Glomerular endothelial cell (primary cell): ENCODE data around the gene CIROP. TPM values are rescaled to one million over a fixed set of nuclear protein-coding genes. Genes with fewer than 3 reads are reported as not detected.

ENCODE experiments used
- DNase-seq: peaks from one replicate; pipeline ENCODE4 v3.0.0-alpha.2; 2011; ENCODE audit warnings: low read depth, low spot score; ENCODE audit errors: extremely low read depth
- total RNA-seq: library from RNA; depleted of rRNA; stranded (reverse); fragments of >200 nt; gene quantifications from 2 replicates; pipeline ENCODE4 v1.2.3, GENCODE V29; 2015

CIROP gene, protein sequence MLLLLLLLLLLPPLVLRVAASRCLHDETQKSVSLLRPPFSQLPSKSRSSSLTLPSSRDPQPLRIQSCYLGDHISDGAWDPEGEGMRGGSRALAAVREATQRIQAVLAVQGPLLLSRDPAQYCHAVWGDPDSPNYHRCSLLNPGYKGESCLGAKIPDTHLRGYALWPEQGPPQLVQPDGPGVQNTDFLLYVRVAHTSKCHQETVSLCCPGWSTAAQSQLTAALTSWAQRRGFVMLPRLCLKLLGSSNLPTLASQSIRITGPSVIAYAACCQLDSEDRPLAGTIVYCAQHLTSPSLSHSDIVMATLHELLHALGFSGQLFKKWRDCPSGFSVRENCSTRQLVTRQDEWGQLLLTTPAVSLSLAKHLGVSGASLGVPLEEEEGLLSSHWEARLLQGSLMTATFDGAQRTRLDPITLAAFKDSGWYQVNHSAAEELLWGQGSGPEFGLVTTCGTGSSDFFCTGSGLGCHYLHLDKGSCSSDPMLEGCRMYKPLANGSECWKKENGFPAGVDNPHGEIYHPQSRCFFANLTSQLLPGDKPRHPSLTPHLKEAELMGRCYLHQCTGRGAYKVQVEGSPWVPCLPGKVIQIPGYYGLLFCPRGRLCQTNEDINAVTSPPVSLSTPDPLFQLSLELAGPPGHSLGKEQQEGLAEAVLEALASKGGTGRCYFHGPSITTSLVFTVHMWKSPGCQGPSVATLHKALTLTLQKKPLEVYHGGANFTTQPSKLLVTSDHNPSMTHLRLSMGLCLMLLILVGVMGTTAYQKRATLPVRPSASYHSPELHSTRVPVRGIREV
- total RNA-seq: not detected in 2 replicates

DNA sequence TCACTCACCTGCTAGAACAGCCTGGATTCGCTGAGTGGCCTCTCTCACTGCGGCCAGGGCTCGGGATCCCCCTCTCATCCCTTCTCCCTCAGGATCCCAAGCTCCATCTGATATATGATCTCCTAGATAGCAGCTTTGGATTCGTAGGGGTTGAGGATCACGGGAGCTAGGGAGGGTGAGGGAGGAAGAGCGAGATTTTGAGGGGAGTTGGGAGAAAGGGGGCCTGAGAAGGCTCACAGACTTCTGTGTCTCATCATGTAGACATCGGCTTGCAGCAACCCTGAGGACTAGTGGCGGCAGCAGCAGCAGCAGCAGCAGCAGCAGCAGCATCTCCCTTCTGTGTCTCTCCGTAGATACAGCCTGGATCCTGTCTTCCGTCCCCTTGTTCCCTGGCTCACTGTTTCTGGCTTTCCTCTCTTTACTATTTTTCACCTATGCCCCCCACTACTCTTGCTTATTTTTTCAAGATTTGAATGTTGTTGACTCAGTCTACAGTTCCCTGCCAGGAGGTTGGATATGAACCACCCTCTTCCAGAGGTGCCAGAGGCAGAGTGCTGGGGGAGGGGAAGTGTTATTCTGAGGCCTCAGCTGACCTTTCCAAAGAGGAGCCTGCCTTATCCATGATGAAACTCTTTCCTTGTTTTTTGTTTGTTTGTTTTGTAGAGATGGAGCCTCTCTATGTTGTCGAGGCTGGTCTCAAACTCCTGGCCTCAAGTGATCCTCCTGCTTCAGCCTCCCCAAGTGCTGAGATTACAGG lies at the start of gene CIROP:
Gene CIROP (minus strand): TSS at position 399 of the 757 bp plus-strand sequence. CDS start 69 bp downstream, at position 330.
- no peak for DNase-seq

DNA sequence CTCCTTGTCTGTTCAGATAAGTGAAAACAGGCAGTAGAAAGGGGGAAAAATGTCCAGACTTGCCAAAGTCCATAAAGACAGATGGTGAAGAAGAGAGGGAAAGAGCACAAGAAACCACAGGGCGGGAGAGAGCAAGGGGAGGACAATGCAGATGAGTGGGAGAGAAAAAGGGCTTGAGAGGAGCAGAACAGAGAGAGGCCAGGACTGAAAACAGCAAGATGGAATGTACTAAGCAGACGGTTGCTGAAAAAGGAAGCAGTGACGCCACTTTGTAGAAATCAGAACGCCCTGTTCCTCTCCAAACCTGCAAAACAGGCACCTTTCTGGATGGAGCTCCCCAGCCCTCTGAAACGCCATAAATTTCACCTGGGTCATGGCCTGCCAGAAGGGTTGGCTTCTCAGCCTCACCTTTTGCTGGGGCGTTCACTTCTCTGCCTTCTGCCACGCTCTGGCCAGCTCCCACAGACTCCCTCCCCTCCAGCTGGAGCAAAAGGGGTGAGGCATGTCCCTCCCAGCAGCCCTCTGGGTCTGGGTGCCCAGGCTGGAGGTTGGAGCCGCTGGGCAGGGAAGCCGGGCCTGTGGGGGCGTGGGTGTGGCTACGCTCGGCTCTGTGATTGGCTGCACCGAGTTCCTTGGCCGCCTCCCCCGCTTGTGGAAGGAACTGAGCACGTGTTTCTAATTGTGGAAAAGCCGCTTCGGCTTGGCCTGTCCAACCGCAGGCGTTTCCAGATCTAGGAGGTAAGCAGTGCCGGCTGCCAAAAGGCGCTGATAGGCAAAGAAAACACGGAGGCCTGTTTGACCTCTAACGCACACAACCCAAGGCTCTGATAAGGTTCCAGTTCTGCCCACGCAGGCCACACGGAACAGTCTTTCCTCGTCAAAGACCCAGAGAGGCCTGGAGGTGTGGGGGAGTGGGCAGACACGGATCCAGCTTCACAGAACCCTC lies 49.3 kb upstream of the CIROP start:
- no peak for DNase-seq

DNA sequence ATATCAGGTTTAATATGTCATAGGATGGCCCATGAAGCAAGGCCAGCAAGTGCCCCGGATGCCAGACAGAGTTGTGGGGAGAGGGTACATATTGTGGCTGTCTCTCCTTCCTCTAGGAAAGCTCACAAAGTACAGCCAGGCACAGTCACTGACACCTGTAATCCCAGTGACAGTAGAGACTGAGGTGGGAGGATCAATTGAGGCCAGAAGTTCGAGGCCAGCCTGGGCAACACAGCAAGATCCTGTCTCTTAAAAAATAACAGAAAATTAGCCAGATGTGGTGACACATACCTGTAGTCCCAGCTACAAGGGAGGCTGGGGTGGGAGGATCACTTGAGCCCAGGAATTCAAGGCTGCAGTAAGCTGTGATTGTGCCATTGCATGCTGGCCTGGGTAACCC lies 46.6 kb upstream of the CIROP start:
- DNase-seq: no peak

DNA sequence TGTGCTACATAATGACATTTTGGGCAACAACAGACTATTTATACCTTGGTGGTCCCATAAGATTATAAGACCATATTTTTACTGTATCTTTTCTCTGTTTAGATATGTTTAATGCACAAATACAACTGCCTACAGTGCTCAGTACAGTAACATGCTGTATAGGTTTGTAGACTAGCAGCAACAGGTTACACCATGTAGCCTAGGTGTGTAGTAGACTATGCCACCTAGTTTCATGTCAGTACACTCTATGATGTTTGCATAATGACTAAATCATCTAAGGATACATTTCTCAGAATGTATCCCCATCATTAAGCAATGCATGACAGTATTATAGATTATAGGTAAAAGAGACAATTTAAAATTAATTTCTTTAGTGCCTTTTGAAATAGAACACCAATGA lies 45.0 kb upstream of the CIROP start:
- DNase-seq: no peak

DNA sequence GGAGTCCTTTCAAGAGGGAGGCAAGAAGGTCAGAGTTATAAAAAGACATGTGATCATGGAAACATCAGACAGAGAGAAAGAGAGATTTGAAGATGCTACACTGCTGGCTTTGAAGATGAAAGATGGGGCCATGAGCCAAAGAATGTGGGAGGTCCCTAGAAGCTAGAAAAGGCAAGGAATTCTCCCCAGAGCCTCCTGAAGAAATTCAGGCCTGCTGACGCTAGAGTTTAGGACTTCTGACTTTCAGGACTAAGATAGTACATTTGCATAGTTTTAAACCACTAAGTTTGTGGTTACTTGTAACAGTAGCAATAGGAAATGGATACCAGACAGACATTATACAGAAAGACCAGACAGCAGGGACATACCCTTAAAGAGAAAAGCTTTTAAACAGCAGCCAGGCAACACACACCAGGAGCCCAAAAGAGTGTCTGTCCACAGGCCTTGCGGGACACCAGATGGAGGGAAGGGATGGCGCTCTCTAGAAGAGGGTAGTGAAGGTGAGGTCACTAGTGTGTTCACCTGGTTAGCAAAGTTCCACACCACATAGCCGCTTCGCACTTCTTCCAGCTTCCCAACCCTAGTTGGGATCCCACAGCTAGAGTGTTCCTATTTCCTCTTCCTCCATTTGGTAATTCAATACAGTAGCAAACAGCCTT lies 43.9 kb upstream of the CIROP start:
- DNase-seq: no peak

DNA sequence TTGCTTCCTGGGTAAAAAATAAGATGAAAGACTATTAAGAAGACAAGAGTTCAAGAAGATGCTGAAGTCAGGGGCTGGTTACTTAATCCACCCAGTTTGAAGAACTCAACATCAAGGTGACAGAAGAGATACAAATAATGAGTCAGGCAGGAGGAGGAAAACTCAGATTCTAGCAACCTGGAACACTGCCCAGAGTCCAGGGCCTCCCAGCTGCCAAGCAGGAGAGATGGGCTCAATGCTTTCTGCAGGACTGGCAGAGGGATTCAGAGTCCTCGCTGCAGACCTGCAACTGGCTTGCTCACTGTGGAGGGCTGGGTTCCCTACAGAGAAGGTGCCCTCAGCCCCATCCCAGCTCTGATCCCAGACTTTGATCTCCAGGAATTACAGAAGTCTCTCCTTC lies 42.9 kb upstream of the CIROP start:
- DNase-seq: no peak

DNA sequence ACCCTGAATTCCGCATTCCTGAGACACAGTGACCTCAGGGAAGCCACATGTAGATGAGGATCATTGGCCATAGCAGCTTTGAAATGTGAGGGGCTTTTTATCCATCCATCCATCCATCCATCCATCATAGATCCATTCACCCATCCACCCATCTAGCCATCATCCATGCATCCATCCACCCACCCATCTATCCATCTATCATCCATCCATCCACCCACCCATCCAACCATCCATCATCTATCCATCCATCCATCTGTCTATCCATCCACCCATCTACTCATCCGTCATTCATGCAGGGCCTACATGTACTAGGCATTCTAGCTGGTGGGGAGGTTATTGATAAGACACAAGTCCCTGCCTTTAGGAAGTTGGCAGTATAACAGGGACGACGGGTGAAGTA lies 42.2 kb upstream of the CIROP start:
- DNase-seq: no peak

DNA sequence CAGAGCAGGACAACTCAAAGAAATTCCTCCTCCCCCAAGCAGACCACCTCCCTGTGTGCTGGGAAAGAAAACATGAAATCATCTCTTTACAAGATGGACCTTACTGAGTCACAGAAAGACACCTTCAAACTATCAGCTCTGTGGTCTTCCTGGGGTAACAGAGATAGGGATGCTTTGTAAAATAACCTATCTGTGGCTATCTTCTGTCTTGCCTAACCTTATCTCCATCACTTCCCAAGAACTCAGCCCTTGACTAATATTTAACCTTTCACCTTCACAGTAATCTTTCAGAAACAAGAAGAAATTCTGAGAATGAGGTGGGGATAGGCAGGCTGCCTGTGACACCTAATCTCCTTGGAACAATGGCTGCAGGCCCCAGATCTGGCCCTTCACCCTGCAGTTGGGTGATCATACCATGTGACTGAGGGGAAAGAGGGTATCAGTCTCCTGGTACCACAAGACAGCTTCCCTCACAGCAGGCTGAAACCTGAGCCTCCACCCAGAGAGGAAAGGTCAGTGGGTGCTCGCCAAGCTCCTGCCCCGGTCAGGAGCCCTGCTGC lies 41.6 kb upstream of the CIROP start:
- no peak for DNase-seq

DNA sequence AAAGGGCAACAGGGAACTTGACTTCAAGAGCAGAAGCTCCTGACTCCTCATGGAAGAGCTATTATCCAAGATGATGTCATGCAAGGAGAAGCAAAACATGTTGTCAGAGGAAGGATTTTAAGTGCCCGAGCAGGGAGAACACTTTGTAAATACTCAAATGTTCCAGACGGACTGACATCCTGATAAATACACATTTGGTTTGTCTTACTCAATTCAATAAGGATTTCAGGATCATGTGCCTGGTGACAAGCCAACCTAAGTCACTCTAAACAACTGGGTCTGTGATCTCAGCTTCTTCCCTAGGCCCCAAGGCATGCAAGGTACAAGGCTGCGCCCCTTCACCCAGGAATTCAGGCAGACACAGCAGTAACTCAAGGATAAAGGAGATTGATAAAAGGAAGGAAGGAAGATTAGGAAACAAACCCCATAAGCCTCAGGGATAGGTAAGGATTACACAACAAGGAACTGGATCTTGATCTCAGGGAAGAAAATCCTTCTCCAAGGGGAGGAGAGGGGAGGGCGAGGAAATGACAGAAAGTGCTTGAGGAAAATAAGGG lies 41.1 kb upstream of the CIROP start:
- DNase-seq: no peak

DNA sequence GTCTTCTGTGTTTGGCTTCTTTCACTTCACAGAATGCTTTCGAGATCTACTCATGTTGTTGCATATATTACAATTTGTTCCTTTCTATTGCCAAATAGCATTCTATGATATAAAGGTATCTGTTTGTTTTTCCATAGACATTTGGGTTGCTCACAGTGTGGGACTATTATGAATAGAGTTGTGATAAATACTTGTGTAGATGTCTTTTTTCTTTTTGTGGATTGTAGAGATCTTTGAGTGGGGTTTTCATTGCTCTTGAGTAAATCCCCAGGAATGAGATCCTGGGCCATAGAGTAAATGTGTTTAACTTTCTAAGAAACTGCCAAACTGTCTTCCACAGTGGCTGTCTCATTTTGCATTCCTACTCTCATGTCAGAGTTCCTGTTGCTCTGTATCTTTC lies 39.1 kb upstream of the CIROP start:
- DNase-seq: no peak

DNA sequence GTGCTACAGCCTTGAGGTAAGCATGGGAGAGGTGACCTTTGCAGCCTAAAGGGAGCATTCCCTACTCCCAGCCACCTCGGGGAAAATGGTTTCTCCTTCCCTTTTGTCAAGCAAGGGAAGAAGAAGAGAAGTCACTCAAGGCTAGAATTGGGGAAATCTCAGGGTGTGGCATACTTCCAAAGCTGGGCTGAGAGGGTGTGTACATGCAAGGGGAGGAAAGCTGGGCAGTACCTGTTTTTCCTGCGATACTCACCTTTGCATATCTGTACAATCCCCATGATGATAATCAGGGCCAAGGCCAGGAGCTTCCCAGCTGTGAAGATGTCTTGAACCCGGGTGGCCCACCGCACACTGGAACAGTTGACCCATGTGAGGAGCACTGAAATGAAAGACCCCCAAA lies 38.0 kb upstream of the CIROP start:
- no peak for DNase-seq

DNA sequence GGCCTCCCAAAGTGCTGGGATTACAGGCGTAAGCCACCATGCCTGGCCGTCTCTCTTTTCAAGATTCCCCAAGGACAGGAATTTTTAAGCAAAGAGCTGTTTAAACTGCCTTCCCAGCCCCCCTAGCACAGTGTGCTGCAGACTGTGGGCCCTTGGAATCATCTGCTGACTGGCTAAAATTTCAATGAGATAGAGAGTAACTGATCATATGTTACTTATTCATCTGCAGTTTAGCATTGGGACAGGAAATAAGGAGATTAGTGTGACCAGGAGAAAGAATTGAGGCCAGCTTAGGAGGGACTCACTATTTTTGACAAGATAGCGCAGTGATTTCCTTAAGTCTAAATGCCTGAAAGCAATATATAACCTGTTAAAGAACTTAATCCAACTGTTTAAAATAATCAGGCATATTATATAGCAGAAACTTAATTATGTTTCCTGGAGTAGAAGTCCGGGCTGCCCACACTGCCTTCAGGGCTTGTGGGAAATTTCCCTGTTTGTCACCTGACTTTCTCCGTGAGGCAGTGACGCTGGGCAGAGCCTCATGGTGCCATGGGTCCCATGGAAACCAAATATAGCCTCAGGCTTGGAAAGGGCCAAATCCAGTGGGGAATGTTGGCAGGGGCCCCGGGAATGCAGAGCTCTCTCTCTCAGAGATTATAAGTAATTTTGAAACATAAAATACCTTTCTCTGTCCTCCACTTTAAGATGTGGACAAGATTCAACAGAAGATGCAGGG lies 37.1 kb upstream of the CIROP start:
- no peak for DNase-seq

DNA sequence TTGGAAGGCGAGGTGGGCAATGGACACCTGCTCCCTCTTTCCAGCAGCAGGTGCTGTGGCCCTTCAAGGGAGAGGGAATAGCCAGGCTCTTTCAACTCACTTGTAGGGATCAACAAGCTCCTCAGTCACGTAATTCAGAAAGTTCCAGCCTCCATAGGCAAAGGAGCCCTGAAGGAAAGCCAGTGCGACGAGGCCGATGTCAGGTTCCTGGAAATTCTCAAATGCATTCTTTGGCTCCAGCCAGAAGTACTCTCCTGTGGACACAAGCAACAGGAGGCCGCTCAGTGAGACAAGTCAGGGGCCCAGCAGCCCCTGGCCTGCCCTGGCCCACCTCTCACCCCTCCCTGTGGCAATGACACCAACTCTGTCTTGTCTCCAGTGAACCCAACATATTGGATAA lies 35.6 kb upstream of the CIROP start:
- DNase-seq: no peak

DNA sequence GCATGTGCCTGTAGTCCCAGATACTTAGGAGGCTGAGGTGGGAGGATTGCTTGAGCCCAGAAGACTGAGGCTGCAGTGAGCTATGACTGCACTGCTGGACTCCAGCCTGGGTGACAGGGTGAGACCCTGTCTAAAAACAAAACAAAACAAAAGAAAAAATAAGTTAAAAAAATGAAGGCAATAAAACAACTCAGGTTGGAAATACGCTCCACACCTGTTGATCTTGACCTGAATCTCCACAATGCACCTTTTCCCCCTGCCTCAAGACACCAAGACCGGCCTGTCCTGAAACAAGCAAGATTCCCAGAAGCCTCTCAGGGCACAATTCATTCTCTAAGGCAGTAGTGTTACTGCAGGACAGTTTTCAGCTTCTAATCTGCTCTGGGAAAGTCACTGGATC lies 35.1 kb upstream of the CIROP start:
- no peak for DNase-seq

DNA sequence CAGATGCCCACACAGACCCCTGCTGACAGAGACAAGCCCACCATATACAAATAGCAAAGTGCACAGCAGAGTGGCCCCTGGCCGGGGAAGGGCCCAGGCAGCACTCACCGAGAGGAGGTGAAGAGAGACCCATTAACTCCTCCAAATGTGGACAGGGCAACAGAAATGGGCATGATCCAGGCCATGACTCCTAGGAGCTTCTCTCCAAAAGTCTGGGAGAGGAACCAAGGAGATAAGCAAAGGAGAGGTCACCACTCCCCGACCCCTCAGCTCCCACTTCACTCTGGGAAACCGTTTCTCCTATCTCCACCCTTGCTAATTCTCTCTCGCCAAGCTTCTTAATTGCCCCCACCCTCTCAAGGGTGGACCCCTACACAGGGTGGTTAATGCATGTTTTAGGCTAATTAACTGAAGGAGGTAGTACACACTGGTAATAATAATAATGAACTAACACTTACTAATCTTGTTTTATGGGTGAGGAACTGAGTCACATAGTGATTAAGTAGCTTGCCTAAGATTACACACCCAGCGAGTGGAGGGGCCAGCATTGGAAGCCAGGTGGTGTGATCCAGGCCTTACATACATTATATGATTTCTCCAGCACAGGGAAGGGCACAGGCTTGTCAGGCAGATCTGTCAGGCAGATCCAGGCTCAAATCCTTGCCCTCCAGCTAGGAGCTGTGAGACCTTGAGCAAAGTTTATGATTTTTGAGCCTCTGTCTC lies 33.2 kb upstream of the CIROP start:
- no peak for DNase-seq

DNA sequence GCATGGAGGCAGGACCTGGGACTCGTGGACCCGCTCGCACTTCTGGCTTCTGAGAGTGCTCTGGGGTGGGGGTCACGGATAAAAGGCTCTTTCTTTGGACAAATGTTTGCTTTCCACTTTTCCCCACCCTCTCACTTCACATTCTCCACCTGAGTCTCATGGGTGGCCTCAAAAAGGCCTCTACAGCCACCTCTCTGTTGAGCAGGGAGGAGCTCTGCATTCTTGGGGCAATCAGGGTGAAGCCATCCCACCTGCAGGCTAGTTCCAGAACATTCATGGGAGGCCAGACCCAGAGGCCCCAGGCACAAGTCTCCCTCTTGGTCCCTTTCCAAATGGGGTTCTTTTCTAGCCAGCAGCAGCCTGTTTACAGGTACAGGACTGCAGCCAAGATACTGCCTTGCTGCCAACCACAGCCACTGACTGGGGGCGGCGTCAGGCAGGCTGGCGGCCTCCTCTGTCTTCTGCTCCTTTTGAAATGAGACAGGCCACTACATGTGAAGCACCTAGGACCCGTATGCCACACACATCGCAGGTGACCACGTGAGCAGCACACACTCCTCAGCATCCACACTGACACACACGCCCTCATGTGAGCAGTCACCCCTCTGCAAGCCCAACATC lies 32.5 kb upstream of the CIROP start:
- no peak for DNase-seq

DNA sequence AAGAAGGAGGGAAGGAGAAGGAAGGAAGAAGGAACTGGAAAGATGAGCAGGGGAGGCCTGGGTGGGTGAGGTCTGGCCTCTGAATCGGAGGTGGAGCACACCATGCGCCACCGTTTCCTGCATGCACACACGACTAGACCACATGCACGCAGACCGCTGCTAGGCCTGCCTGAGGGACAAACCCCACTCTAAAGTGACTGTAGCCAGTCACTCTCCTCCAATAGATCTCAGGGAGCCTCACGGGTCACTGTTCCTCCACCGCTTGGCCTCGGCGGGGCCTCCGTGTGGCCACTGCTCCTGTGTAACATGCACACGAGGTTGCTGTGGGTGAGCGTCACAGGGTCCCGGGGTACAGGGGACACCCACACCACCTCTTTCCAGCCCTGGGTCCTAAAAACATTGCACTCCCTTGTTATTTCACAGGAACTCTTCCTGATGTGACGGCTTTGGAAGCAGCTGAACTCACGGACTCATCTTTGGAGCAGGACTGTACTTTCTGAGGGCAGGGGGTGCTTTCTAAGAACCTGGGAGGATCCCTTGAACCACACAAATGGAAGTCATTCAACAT lies 31.9 kb upstream of the CIROP start:
- no peak for DNase-seq
